ENCODE measurements around the gene UFL1.

The UFL1 gene

DNA sequence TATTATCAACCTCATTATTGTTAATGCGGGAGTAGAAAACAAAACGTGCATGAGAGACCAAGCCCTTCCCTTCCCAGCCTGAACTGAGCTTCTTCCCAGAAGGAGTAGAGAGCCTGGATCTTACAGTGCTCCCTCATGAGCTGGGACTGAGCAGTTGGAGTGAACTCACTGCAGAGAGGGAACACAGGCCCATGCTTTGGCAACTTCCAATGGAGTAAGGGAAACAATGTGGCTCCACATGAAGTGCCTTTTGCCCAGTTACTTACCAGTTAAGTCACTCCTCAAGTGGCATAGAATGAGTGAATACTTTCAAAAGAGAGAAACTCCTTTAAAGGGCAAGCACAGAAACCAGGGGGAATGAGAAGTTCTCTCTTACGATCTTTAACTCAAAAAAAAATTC, 53.8 kb downstream of the UFL1 start:
- DNase-seq (ENCODE audit: low read depth), result no peak

GRCh38 chr6:96576221-96576620, 54.6 kb downstream of the UFL1 start:
- no peak for DNase-seq (ENCODE audit: low read depth)

DNA sequence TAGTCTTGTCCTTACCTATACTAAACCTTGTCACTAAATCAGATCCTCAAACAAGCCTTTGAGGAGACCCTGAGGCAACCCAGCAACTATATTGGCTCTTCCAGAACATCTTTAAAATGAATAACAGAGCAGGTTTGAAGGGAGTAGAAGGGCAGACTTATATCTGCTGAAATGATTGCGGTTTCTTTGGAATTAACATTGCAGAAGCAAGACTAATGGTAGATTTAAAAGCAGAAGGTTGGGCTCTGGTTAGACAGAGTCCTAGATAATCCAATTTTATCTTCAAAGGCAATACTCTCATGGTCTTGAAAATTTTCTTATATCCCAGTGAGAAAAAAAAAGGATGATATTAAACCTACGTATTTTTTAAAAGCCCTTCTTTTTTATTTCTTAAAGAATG, 60.4 kb downstream of the UFL1 start:
- no peak for DNase-seq (ENCODE audit: low read depth)

- DNase-seq (ENCODE audit: low read depth), result no peak
Measured at GRCh38 chr6:96582436-96582835, 60.8 kb downstream of the UFL1 start.

GRCh38 chr6:96604420-96604819, 82.8 kb downstream of the UFL1 start:
- no peak for DNase-seq (ENCODE audit: low read depth)

Measured in HS-27A (cell line).